HG03135 (cell line): ENCODE data around the gene IDH3G.

Source experiments
- ATAC-seq: cut with Tn5 transposase; IDR thresholded peaks from one replicate; pipeline ENCODE4 v1.9.1; 2021; ENCODE audit warnings: mild to moderate bottlenecking, moderate library complexity; ENCODE audit not compliant: unreplicated experiment

The IDH3G gene

GRCh38 chrX:153736071-153736820, 57.9 kb downstream of the IDH3G start:
- ATAC-seq: no peak
